H1 (cell line): ENCODE results near the gene KCNQ1. TPM values are rescaled to one million over a fixed set of nuclear protein-coding genes. Genes with fewer than 3 reads are reported as not detected.

Experiments
- CTCF ChIA-PET: fragments of 300-600 bp; sonication (Branson Sonifier 250); formaldehyde crosslinking; loops from one replicate; lab custom pipeline; 2021; ENCODE audit not compliant: partially characterized antibody; lab: Charles Lee
- POLR2A ChIA-PET: fragments of 300-600 bp; sonication (Branson Sonifier 250); formaldehyde crosslinking; loops from one replicate; lab custom pipeline; 2021; ENCODE audit warnings: inconsistent platforms; ENCODE audit not compliant: partially characterized antibody; lab: Charles Lee
- DNase-seq, 2 experiments: peaks; one replicate each; pipeline versions ENCODE4 v3.0.0 to v3.0.0-alpha.2; 2010 to 2022; ENCODE audit warnings: low spot score in 2 of 2, low read depth in 1 of 2, mixed read lengths in 1 of 2
- FAIRE-seq: peaks from 2 replicates; lab custom pipeline; 2011; peaks lifted over from hg19 to GRCh38; lab: Jason Lieb, UNC
- H2AFZ ChIP-seq: 2 replicates; pipeline ENCODE4 v1.8.1; 2012; ENCODE audit warnings: low read length, inconsistent platforms
- H2AK5ac ChIP-seq: 2 replicates; pipeline ENCODE4 v1.6.1; 2013; ENCODE audit warnings: low read depth, low read length
- H2BK120ac ChIP-seq: replicated peaks from 2 replicates; pipeline ENCODE3; 2013; ENCODE audit warnings: low read depth, low read length, inconsistent platforms
- H2BK12ac ChIP-seq: 2 replicates; pipeline ENCODE4 v1.6.1; 2013; ENCODE audit warnings: low read depth, low read length
- H2BK15ac ChIP-seq: 2 replicates; pipeline ENCODE4 v1.6.1; 2013; ENCODE audit warnings: low read length
- H2BK20ac ChIP-seq: 2 replicates; pipeline ENCODE4 v1.6.1; 2013; ENCODE audit warnings: low read length
- H2BK5ac ChIP-seq: 2 replicates; pipeline ENCODE4 v1.6.1; 2013; ENCODE audit warnings: low read depth, low read length
- H3K14ac ChIP-seq: 2 replicates; pipeline ENCODE4 v1.6.1; 2013; ENCODE audit warnings: inconsistent platforms; ENCODE audit not compliant: insufficient read length
- H3K18ac ChIP-seq: 2 replicates; pipeline ENCODE4 v1.6.1; 2013; ENCODE audit warnings: low read length; ENCODE audit errors: extremely low read depth
- H3K23ac ChIP-seq: 2 replicates; pipeline ENCODE4 v1.6.1; 2013; ENCODE audit warnings: inconsistent platforms; ENCODE audit not compliant: insufficient read length
- H3K23me2 ChIP-seq: 2 replicates; pipeline ENCODE4 v1.6.1; 2013; ENCODE audit warnings: low read depth, low read length
- H3K27ac ChIP-seq: 2 replicates; pipeline ENCODE4 v1.6.1; 2011; ENCODE audit warnings: low read depth, low read length, inconsistent platforms
- H3K27me3 ChIP-seq, 4 experiments: replicated peaks in 1 of 4; 1 replicate in 1 of 4; 2 replicates in 3 of 4; pipeline versions ENCODE4 v1.6.1 to v1.8.1; 2011 to 2013; ENCODE audit warnings: low read length in 3 of 4, mild to moderate bottlenecking in 3 of 4, inconsistent platforms in 2 of 4, mixed read lengths in 2 of 4, moderate library complexity in 1 of 4; ENCODE audit not compliant: control insufficient read depth in 3 of 4, insufficient read depth in 3 of 4; ENCODE audit errors: extremely low read depth in 1 of 4
- H3K36me3 ChIP-seq, 4 experiments: 2 replicates each; pipeline versions ENCODE4 v1.6.1 to v1.8.1; 2011 to 2013; ENCODE audit warnings: mild to moderate bottlenecking in 4 of 4, low read length in 3 of 4, moderate library complexity in 2 of 4, control low read depth in 1 of 4, inconsistent platforms in 1 of 4; ENCODE audit not compliant: insufficient read depth in 4 of 4, control insufficient read depth in 2 of 4
- H3K4ac ChIP-seq: replicated peaks from 2 replicates; pipeline ENCODE3; 2013; ENCODE audit warnings: low read length, low read depth, mixed read lengths, inconsistent platforms; ENCODE audit not compliant: insufficient read length
- H3K4me1 ChIP-seq, 4 experiments: replicated peaks in 1 of 4; 1 replicate in 1 of 4; 2 replicates in 3 of 4; pipeline versions ENCODE4 v1.6.1 to v1.8.1; 2011 to 2013; ENCODE audit warnings: low read length in 3 of 4, inconsistent platforms in 2 of 4, mixed read lengths in 1 of 4; ENCODE audit not compliant: insufficient read depth in 4 of 4, control insufficient read depth in 3 of 4
- H3K4me2 ChIP-seq, 2 experiments: 2 replicates each; pipeline versions ENCODE4 v1.6.1 to v1.8.1; 2011 to 2013; ENCODE audit warnings: low read depth in 2 of 2, low read length in 2 of 2, control low read depth in 1 of 2, inconsistent platforms in 1 of 2, mild to moderate bottlenecking in 1 of 2; ENCODE audit not compliant: insufficient read depth in 1 of 2
- H3K4me3 ChIP-seq, 4 experiments: fragments of 200-600, 300-600 bp in 1 of 4; sonication (generic), shearing (Covaris generic), sonication (Bioruptor Twin) in 1 of 4; 2 replicates each; pipeline versions ENCODE4 v1.5.1 to v1.8.1; 2011 to 2016; ENCODE audit warnings: low read length in 4 of 4, low read depth in 3 of 4, control low read depth in 2 of 4, inconsistent platforms in 2 of 4, mild to moderate bottlenecking in 2 of 4, mixed read lengths in 1 of 4, moderate library complexity in 1 of 4; ENCODE audit not compliant: insufficient read depth in 2 of 4; ENCODE audit errors: extremely low read depth in 1 of 4
- H3K56ac ChIP-seq: replicated peaks from 2 replicates; pipeline ENCODE3; 2013; ENCODE audit warnings: low read depth, mild to moderate bottlenecking, mixed read lengths, low read length, inconsistent platforms; ENCODE audit not compliant: insufficient read length
- H3K79me1 ChIP-seq: 2 replicates; pipeline ENCODE4 v1.6.1; 2013; ENCODE audit warnings: low read depth, low read length, control low read depth
- H3K79me2 ChIP-seq, 2 experiments: 2 replicates each; pipeline versions ENCODE4 v1.6.1 to v1.8.1; 2012 to 2013; ENCODE audit warnings: low read length in 2 of 2, mild to moderate bottlenecking in 2 of 2, inconsistent platforms in 1 of 2; ENCODE audit not compliant: insufficient read depth in 2 of 2, control insufficient read depth in 1 of 2
- H3K9ac ChIP-seq, 4 experiments: replicated peaks in 1 of 4; 1 replicate in 1 of 4; 2 replicates in 3 of 4; pipeline versions ENCODE4 v1.6.1 to v1.8.1; 2011 to 2013; ENCODE audit warnings: low read depth in 3 of 4, low read length in 3 of 4, control low read depth in 2 of 4, mild to moderate bottlenecking in 2 of 4, moderate library complexity in 2 of 4, inconsistent platforms in 1 of 4; ENCODE audit errors: extremely low read depth in 1 of 4
- H3K9me3 ChIP-seq, 2 experiments: 2 replicates each; pipeline versions ENCODE4 v1.6.1 to v1.8.1; 2012 to 2013; ENCODE audit warnings: mild to moderate bottlenecking in 2 of 2, moderate library complexity in 2 of 2, control low read depth in 1 of 2, inconsistent platforms in 1 of 2, low read depth in 1 of 2, low read length in 1 of 2, mixed read lengths in 1 of 2; ENCODE audit not compliant: insufficient read depth in 2 of 2
- H4K20me1 ChIP-seq, 2 experiments: replicated peaks in 1 of 2; 2 replicates each; pipeline versions ENCODE3 to v1.8.1; 2011 to 2013; ENCODE audit warnings: inconsistent platforms in 2 of 2, low read length in 2 of 2, mild to moderate bottlenecking in 1 of 2; ENCODE audit not compliant: insufficient read depth in 2 of 2, control insufficient read depth in 1 of 2
- H4K5ac ChIP-seq: 2 replicates; pipeline ENCODE4 v1.6.1; 2013; ENCODE audit warnings: low read length, low read depth, mixed read lengths, inconsistent platforms; ENCODE audit not compliant: insufficient read length
- H4K8ac ChIP-seq: 2 replicates; pipeline ENCODE4 v1.8.0; 2013; ENCODE audit warnings: mild to moderate bottlenecking, moderate library complexity, low read length, inconsistent platforms; ENCODE audit not compliant: insufficient read depth; ENCODE audit errors: extremely low read depth
- H4K91ac ChIP-seq: replicated peaks from 2 replicates; pipeline ENCODE3; 2013; ENCODE audit warnings: low read length, mixed read lengths, inconsistent platforms; ENCODE audit not compliant: insufficient read length
- CHD1 ChIP-seq: IDR thresholded peaks from 2 replicates; pipeline ENCODE4 v1.6.1; 2012; ENCODE audit warnings: low read depth, low read length, improper control_type of control experiment
- GABPA ChIP-seq: IDR thresholded peaks from 2 replicates; pipeline ENCODE4 v1.6.1; 2011; ENCODE audit warnings: mild to moderate bottlenecking, low read length, moderate library complexity, borderline replicate concordance; ENCODE audit not compliant: insufficient read depth
- POU5F1 ChIP-seq: IDR thresholded peaks from 2 replicates; pipeline ENCODE4 v1.6.1; 2011; ENCODE audit warnings: low read depth, mild to moderate bottlenecking, low read length, moderate library complexity
- SUZ12 ChIP-seq: fragments of 200-600 bp; sonication (generic); IDR thresholded peaks from 2 replicates; pipeline ENCODE4 v1.6.1; 2012; ENCODE audit warnings: mild to moderate bottlenecking, inconsistent platforms, low read length, moderate library complexity, mixed read lengths
- WGBS, 2 experiments: shearing (Covaris generic) in 1 of 2; methylation state at CpG; one replicate each; pipeline versions ENCODE4 v1.1.6 to v1.1.7; 2013 to 2015; ENCODE audit warnings: low lambda C conversion rate in 2 of 2, mixed read lengths in 2 of 2, inconsistent platforms in 1 of 2, low coverage in 1 of 2, missing lambda C conversion rate in 1 of 2; ENCODE audit not compliant: insufficient replicate concordance in 2 of 2, insufficient coverage in 1 of 2, insufficient read length in 1 of 2; ENCODE audit errors: extremely low coverage in 1 of 2, missing lambda C conversion rate in 1 of 2; 5-methylcytosine and 5-hydroxymethylcytosine counted together
- polyA plus RNA-seq, 7 experiments: library from polyadenylated mRNA; depleted of rRNA in 3 of 7; stranded (reverse) in 5 of 7; unstranded in 2 of 7; fragments of >200 nt in 5 of 7; fragments of 200-250 nt in 2 of 7; gene quantifications; 1 replicate in 5 of 7; 2 replicates in 1 of 7; 4 replicates in 1 of 7; pipeline versions ENCODE4 v1.2.1 to v1.2.3, GENCODE V29; 2011 to 2013; ENCODE audit warnings: missing spikeins in 2 of 7, mixed read lengths in 2 of 7
- total RNA-seq: library from RNA; stranded (reverse); fragmentation: NEBNext Ultra II Directional; extraction: Animal tissue kit (Norgen Biotek cat#: 25700); gene quantifications from 2 replicates; pipeline ENCODE4 v1.2.1, GENCODE V29; 2021

KCNQ1 gene
- total and polyA plus RNA-seq, 2 of the 8 experiments (the other 6 are each of a cell fraction or from before 2014, with no cell fraction given) = 1.9 to 2.0 TPM

- POLR2A ChIA-PET = no interaction called here
- peaks cover 30 to 82% (median 61%) of the 10 kb centered on the region in 4 experiments for H3K27me3 ChIP-seq
- FAIRE-seq = no peak
- H2BK12ac ChIP-seq = no peak overlapping the region
- 84% methylated on average over 9 of the region's 10 CpGs; no CpG with 5 or more reads in 1 of the 2 experiments for WGBS, 2 experiments
- H3K9ac ChIP-seq = no peak overlapping the region
- H2BK120ac ChIP-seq = no peak overlapping the region
- no peak overlapping the region for H3K23ac ChIP-seq
- H3K23me2 ChIP-seq = peaks cover 7% of the 10 kb centered on the region; the same call in 1 of the 2 replicates
- H3K36me3 ChIP-seq = no peaks in the 10 kb centered on the region
- no peaks in the 10 kb centered on the region for H3K9me3 ChIP-seq
- no peak overlapping the region for H3K14ac ChIP-seq
- no peak overlapping the region for H2BK5ac ChIP-seq
- H3K56ac ChIP-seq = no peak overlapping the region
- no peak overlapping the region for H2AK5ac ChIP-seq
- no peak overlapping the region for H3K4me3 ChIP-seq
- H3K27ac ChIP-seq = no peak overlapping the region
- CTCF ChIA-PET = interaction anchor here (1.1 to 1.8 kb wide), 4 partner anchors 19 to 148 kb away, joined by 3 to 6 read pairs (median 4); no protein-coding TSS in a partner anchor
- no peak overlapping the region for H2BK15ac ChIP-seq
- no peak overlapping the region for H2AFZ ChIP-seq
- no peak overlapping the region for H4K8ac ChIP-seq
- no peaks in the 10 kb centered on the region for H3K79me1 ChIP-seq
- H3K4me2 ChIP-seq = no peak overlapping the region
- no peaks in the 10 kb centered on the region for H3K79me2 ChIP-seq
- peaks cover 3 to 4% of the 10 kb centered on the region in 2 experiments for H4K20me1 ChIP-seq
- H3K18ac ChIP-seq = no peak overlapping the region
- no peak for DNase-seq
- peaks cover 0 to 3% (median 3%) of the 10 kb centered on the region in 4 experiments; a peak in 2 of 7 replicates for H3K4me1 ChIP-seq
- no peak overlapping the region for H3K4ac ChIP-seq
- H4K91ac ChIP-seq = no peak overlapping the region
- no peak overlapping the region for H4K5ac ChIP-seq
- H2BK20ac ChIP-seq = no peak overlapping the region
- TF ChIP-seq SUZ12 = no peak
- TF ChIP-seq CHD1 = no peak
- no peak for TF ChIP-seq GABPA
- TF ChIP-seq POU5F1 = no peak
Observed at GRCh38 chr11:2447951-2448650, 3.3 kb downstream of the KCNQ1 start.
